SU-DHL-6 (cell line): ENCODE measurements around the gene CAMK1D.

ENCODE experiments used
- H2AFZ ChIP-seq: fragments of 200-600 bp; sonication (generic); 2 replicates; pipeline ENCODE4 v1.6.1; 2014; ENCODE audit warnings: low read depth, mild to moderate bottlenecking, moderate library complexity, mixed read lengths, antibody characterized with exemption, low read length; ENCODE audit not compliant: severe bottlenecking
- H3F3A ChIP-seq: fragments of 200-600 bp; shearing (Covaris generic); 2 replicates; pipeline ENCODE4 v1.6.0; 2016; ENCODE audit warnings: antibody characterized with exemption, mild to moderate bottlenecking; ENCODE audit not compliant: insufficient read depth
- H3K27ac ChIP-seq: fragments of 200-600 bp; sonication (generic); 2 replicates; pipeline ENCODE4 v1.5.1; 2016; ENCODE audit warnings: low read depth, mild to moderate bottlenecking, low read length, moderate library complexity, mixed read lengths
- H3K27me3 ChIP-seq: fragments of 200-600 bp; sonication (generic), shearing (Covaris generic); 2 replicates; pipeline ENCODE4 v1.6.0; 2014; ENCODE audit warnings: mild to moderate bottlenecking, low read length
- H3K36me3 ChIP-seq: fragments of 200-600 bp; sonication (generic); 2 replicates; pipeline ENCODE4 v1.6.1; 2014; ENCODE audit warnings: mild to moderate bottlenecking, low read length, mixed read lengths
- H3K4me2 ChIP-seq: fragments of 300-600, 200-600 bp; shearing (Covaris generic), sonication (generic); 2 replicates; pipeline ENCODE4 v1.6.0; 2014; ENCODE audit warnings: low read length, low read depth, mild to moderate bottlenecking; ENCODE audit not compliant: poor library complexity, severe bottlenecking
- H3K4me3 ChIP-seq: fragments of 200-600 bp; sonication (generic); 2 replicates; pipeline ENCODE4 v1.5.1; 2014; ENCODE audit warnings: antibody characterized with exemption, low read length, mild to moderate bottlenecking, mixed read lengths; ENCODE audit not compliant: insufficient read depth, poor library complexity, severe bottlenecking
- H3K79me2 ChIP-seq: fragments of 200-600 bp; sonication (generic); 2 replicates; pipeline ENCODE4 v1.6.1; 2014; ENCODE audit warnings: mild to moderate bottlenecking, low read length, moderate library complexity; ENCODE audit not compliant: insufficient read depth
- H3K9ac ChIP-seq: fragments of 200-600 bp; sonication (generic); 2 replicates; pipeline ENCODE4 v1.7.0; 2014; ENCODE audit warnings: mild to moderate bottlenecking, low read length
- H3K9me2 ChIP-seq: fragments of 200-600 bp; sonication (generic); replicated peaks from 2 replicates; pipeline ENCODE4 v1.6.1; 2014; ENCODE audit warnings: low read length; ENCODE audit not compliant: insufficient read depth
- H3K9me3 ChIP-seq: fragments of 200-600 bp; sonication (generic); 2 replicates; pipeline ENCODE4 v1.6.1; 2014; ENCODE audit warnings: low read length, mixed read lengths; ENCODE audit not compliant: insufficient read depth
- H4K20me1 ChIP-seq: fragments of 200-600 bp; sonication (generic); 2 replicates; pipeline ENCODE4 v1.6.1; 2014; ENCODE audit warnings: low read depth, mild to moderate bottlenecking, antibody characterized with exemption, low read length, moderate library complexity, mixed read lengths
- EZH2phosphoT487 ChIP-seq: fragments of 200-600 bp; sonication (generic), shearing (Covaris generic); conservative IDR thresholded peaks from 2 replicates; pipeline ENCODE4 v1.6.1; 2018; ENCODE audit warnings: mild to moderate bottlenecking, antibody characterized with exemption, low read length, moderate library complexity, mixed read lengths
- TF ChIP-seq, protein P1 (sequence below): fragments of 200-600 bp; sonication (generic); IDR thresholded peaks from one replicate; pipeline ENCODE4 v1.5.1; 2017; ENCODE audit warnings: antibody characterized with exemption, mild to moderate bottlenecking, low read length, moderate library complexity; ENCODE audit not compliant: insufficient read depth, poor library complexity, severe bottlenecking

Gene CAMK1D

DNA sequence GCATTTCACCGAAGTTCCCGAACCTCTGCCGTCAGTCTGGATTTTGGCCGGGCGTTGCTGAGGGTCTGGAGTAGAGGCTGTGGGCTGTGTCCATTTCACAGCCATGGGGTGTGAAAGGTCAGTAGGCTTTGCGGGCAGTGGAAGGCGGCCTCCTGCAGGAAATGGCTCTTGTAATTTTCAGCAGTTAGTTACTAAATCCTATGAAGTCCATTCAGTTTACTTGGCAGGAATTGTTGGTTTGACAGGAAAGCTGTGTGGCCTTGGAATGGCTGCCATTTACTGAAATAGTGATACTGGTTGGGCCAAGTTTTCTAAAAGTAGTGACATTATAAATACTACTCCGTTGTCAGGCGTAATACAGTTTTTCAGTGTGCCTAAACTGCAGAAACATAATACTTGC is 348.4 kb downstream of the CAMK1D start:
- Histone ChIP-seq H3K36me3 (no peaks in the 10 kb centered on the region), H3K79me2 (peaks cover 28% of the 10 kb centered on the region), H3K9me2 (no peaks in the 10 kb centered on the region), H3K9me3 (no peaks in the 10 kb centered on the region), H3K9ac (no peak overlapping the region), H3K4me2 (no peak overlapping the region), H3F3A (no peaks in the 10 kb centered on the region), H4K20me1 (0 out of 2 replicates have a peak, but pooled peaks cover 5% of the 10 kb centered on the region), H3K4me3 (no peak overlapping the region), H3K27me3 (no peaks in the 10 kb centered on the region), H3K27ac (no peak overlapping the region), H2AFZ (no peak overlapping the region)
- TF ChIP-seq EZH2phosphoT487 = no peak
- TF ChIP-seq, protein P1, sequence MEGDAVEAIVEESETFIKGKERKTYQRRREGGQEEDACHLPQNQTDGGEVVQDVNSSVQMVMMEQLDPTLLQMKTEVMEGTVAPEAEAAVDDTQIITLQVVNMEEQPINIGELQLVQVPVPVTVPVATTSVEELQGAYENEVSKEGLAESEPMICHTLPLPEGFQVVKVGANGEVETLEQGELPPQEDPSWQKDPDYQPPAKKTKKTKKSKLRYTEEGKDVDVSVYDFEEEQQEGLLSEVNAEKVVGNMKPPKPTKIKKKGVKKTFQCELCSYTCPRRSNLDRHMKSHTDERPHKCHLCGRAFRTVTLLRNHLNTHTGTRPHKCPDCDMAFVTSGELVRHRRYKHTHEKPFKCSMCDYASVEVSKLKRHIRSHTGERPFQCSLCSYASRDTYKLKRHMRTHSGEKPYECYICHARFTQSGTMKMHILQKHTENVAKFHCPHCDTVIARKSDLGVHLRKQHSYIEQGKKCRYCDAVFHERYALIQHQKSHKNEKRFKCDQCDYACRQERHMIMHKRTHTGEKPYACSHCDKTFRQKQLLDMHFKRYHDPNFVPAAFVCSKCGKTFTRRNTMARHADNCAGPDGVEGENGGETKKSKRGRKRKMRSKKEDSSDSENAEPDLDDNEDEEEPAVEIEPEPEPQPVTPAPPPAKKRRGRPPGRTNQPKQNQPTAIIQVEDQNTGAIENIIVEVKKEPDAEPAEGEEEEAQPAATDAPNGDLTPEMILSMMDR = no peak

DNA sequence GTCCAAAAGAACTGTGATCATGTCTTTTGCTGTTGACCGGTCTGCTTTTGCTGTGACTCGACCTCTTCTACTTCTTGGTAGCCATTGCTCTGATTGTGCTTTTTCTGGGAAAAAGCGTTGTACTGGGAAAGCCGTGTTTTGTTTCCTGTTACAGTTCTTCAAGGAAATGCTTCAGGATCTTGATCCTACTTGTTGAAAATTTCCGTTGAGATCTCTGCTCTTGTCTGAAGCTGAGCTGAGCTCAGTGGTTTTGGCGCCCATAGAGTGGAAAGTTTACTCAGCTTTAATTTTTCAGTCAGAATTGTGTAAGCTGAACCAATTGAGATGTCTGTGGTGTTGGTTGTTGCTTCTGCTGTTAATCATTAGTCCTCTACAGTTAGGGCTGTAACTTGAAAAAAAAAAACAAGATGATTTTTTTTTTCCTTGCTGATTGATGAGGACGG is 349.9 kb downstream of the CAMK1D start:
- no peak for TF ChIP-seq EZH2phosphoT487
- TF ChIP-seq, protein P1 = no peak
- Histone ChIP-seq H3K9me3 (no peaks in the 10 kb centered on the region), H2AFZ (no peak overlapping the region), H3K4me3 (no peak overlapping the region), H3K27ac (no peak overlapping the region), H3K9me2 (no peaks in the 10 kb centered on the region), H3K9ac (no peak overlapping the region), H3K79me2 (peaks cover 23% of the 10 kb centered on the region), H3K36me3 (no peaks in the 10 kb centered on the region), H3F3A (no peaks in the 10 kb centered on the region), H4K20me1 (0 out of 2 replicates have a peak, but pooled peaks cover 6% of the 10 kb centered on the region), H3K4me2 (no peak overlapping the region), H3K27me3 (no peaks in the 10 kb centered on the region)

DNA sequence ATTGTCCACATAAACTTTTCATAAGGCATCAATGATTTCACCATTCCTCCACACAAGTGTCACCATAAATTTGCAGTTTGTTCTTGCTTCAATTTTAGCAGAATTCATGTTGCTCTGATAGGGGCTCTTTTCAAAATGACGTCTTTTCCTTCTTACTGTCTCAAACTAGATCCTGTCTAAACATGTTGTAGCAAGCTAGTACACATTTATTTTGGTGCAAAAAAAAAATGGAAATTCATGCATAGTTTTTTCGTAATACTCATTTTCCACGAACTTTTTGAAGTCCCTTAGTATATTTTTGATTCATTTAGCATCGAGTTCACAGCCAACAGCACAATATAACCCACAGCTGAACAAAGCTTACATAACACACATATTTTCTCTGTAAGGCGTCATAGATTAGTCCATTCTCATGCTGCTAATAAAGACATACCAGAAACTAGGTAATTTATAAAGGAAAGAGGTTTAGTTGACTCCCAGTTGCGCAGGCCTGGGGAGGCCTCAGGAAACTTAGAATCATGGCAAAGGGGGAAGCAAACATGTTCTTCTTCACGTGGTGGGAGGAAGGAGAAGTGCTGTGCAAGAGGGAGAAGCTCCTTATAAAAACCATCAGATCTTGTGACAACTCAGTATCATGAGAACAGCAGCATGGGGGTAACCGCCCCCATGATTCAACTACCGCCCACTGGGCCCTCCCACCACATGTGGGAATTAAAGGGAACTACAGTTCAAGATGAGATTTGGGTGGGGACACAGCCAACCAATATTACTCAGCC is 350.6 kb downstream of the CAMK1D start:
- no peak overlapping the region for H3K9ac ChIP-seq
- H3K9me2 ChIP-seq = no peaks in the 10 kb centered on the region
- no peaks in the 10 kb centered on the region for H3K36me3 ChIP-seq
- H3K27ac ChIP-seq = no peak overlapping the region
- TF ChIP-seq EZH2phosphoT487 = no peak
- TF ChIP-seq, protein P1 = no peak
- H3K27me3 ChIP-seq = no peaks in the 10 kb centered on the region
- no peaks in the 10 kb centered on the region for H3K9me3 ChIP-seq
- no peak overlapping the region for H2AFZ ChIP-seq
- no peaks in the 10 kb centered on the region for H3F3A ChIP-seq
- no peak overlapping the region for H3K4me3 ChIP-seq
- H3K79me2 ChIP-seq = peaks cover 23% of the 10 kb centered on the region
- H3K4me2 ChIP-seq = no peak overlapping the region
- peaks cover 7% of the 10 kb centered on the region; the same call in 1 of the 2 replicates for H4K20me1 ChIP-seq
